Liver (tissue), 9 donors: ENCODE measurements around the gene FAP. TPM values are rescaled to one million over a fixed set of nuclear protein-coding genes. Genes with fewer than 3 reads are reported as not detected.

Source experiments
- DNase-seq: peaks from one replicate; pipeline ENCODE4 v3.0.0-alpha.2; 2017; ENCODE audit warnings: low spot score
- H3K27ac ChIP-seq, 2 donors: one replicate each; pipeline ENCODE4 v1.7.0; 2013; ENCODE audit warnings: inconsistent platforms in 2 of 2, low read length in 2 of 2, control low read depth in 1 of 2, low read depth in 1 of 2, mild to moderate bottlenecking in 1 of 2
- H3K27me3 ChIP-seq, 4 donors: one replicate each; pipeline versions ENCODE4 v1.6.1 to v1.7.0; 2013; ENCODE audit warnings: low read length in 3 of 4, inconsistent platforms in 1 of 4, mild to moderate bottlenecking in 1 of 4, moderate library complexity in 1 of 4; ENCODE audit not compliant: control insufficient read depth in 4 of 4, insufficient read depth in 4 of 4
- H3K36me3 ChIP-seq, 4 donors: one replicate each; pipeline versions ENCODE4 v1.6.1 to v1.7.0; 2013; ENCODE audit warnings: low read length in 3 of 4, mild to moderate bottlenecking in 3 of 4, low read depth in 1 of 4, moderate library complexity in 1 of 4; ENCODE audit not compliant: control insufficient read depth in 4 of 4, insufficient read depth in 3 of 4
- H3K4me1 ChIP-seq, 4 donors: one replicate each; pipeline versions ENCODE4 v1.6.1 to v1.7.0; 2013; ENCODE audit warnings: low read length in 3 of 4, mild to moderate bottlenecking in 3 of 4, moderate library complexity in 1 of 4; ENCODE audit not compliant: control insufficient read depth in 4 of 4, insufficient read depth in 4 of 4
- H3K4me3 ChIP-seq, 3 donors: one replicate each; pipeline versions ENCODE4 v1.6.1 to v1.7.0; 2013; ENCODE audit warnings: low read length in 3 of 3, control low read depth in 1 of 3, low read depth in 1 of 3, mild to moderate bottlenecking in 1 of 3
- H3K9ac ChIP-seq, 2 donors: one replicate each; pipeline ENCODE4 v1.7.0; 2013; ENCODE audit warnings: low read length in 2 of 2, mild to moderate bottlenecking in 2 of 2, moderate library complexity in 2 of 2, control low read depth in 1 of 2, low read depth in 1 of 2
- H3K9me3 ChIP-seq, 4 donors: one replicate each; pipeline versions ENCODE4 v1.6.1 to v1.7.0; 2013; ENCODE audit warnings: low read length in 3 of 4; ENCODE audit not compliant: control insufficient read depth in 4 of 4
- CTCF ChIP-seq: fragments of 150-350 bp; IDR thresholded peaks from 2 replicates; pipeline ENCODE4 v1.5.1; 2017; ENCODE audit warnings: improper control_type of control experiment, low read depth, low read length; ENCODE audit not compliant: missing input control
- EGR1 ChIP-seq, 2 donors: IDR thresholded peaks; 2 replicates each; pipeline ENCODE4 v1.6.1; 2016 to 2018; ENCODE audit warnings: antibody characterized with exemption in 2 of 2, low read depth in 2 of 2
- FOXA1 ChIP-seq: IDR thresholded peaks from 2 replicates; pipeline ENCODE4 v1.6.1; 2016; ENCODE audit warnings: antibody characterized with exemption
- FOXA2 ChIP-seq: IDR thresholded peaks from 2 replicates; pipeline ENCODE4 v1.6.1; 2016; ENCODE audit warnings: antibody characterized with exemption
- GABPA ChIP-seq, 2 donors: IDR thresholded peaks in 1 of 2; conservative IDR thresholded peaks in 1 of 2; 2 replicates each; pipeline ENCODE4 v1.6.1; 2016; ENCODE audit warnings: antibody characterized with exemption in 2 of 2, mild to moderate bottlenecking in 1 of 2, moderate library complexity in 1 of 2
- HNF4G ChIP-seq: IDR thresholded peaks from 2 replicates; pipeline ENCODE4 v1.6.1; 2016; ENCODE audit warnings: antibody characterized with exemption
- JUND ChIP-seq, 2 donors: IDR thresholded peaks; 2 replicates each; pipeline ENCODE4 v1.6.1; 2016; ENCODE audit warnings: antibody characterized with exemption in 2 of 2
- MAX ChIP-seq: IDR thresholded peaks from 2 replicates; pipeline ENCODE4 v1.6.1; 2016; ENCODE audit warnings: antibody characterized with exemption
- NR2F2 ChIP-seq: IDR thresholded peaks from 2 replicates; pipeline ENCODE4 v1.6.1; 2016; ENCODE audit warnings: antibody characterized with exemption
- RAD21 ChIP-seq, 2 donors: IDR thresholded peaks; 2 replicates each; pipeline ENCODE4 v1.6.1; 2016; ENCODE audit warnings: antibody characterized with exemption in 2 of 2, mild to moderate bottlenecking in 2 of 2
- RXRA ChIP-seq, 2 donors: IDR thresholded peaks; 2 replicates each; pipeline ENCODE4 v1.6.1; 2017 to 2018; ENCODE audit warnings: antibody characterized with exemption in 2 of 2, mild to moderate bottlenecking in 1 of 2
- SP1 ChIP-seq: IDR thresholded peaks from 2 replicates; pipeline ENCODE4 v1.6.1; 2018; ENCODE audit warnings: antibody characterized with exemption, mild to moderate bottlenecking
- TAF1 ChIP-seq: conservative IDR thresholded peaks from 2 replicates; pipeline ENCODE4 v1.6.1; 2016; ENCODE audit warnings: antibody characterized with exemption, mild to moderate bottlenecking
- YY1 ChIP-seq: IDR thresholded peaks from 2 replicates; pipeline ENCODE4 v1.6.1; 2016; ENCODE audit warnings: antibody characterized with exemption, mild to moderate bottlenecking
- ZBTB33 ChIP-seq: IDR thresholded peaks from 2 replicates; pipeline ENCODE4 v1.6.1; 2016; ENCODE audit warnings: antibody characterized with exemption
- WGBS: extraction: QIAGEN DNeasy Blood & Tissue Kit; methylation state at CpG from one replicate; pipeline ENCODE4 v1.1.7; 2013; 5-methylcytosine and 5-hydroxymethylcytosine counted together
- polyA plus RNA-seq, 2 donors: library from polyadenylated mRNA; stranded (reverse) in 1 of 2; unstranded in 1 of 2; fragments of 200-250 nt in 1 of 2; fragments of >200 nt in 1 of 2; fragmentation: Nextera tagmentation in 1 of 2; extraction: Ambion mirVana in 1 of 2; gene quantifications; one replicate each; pipeline versions ENCODE4 v1.2.1 to v1.2.3, GENCODE V29; 2013 to 2015
- total RNA-seq, 2 donors: library from RNA; depleted of rRNA; stranded (reverse); fragments of >200 nt; gene quantifications; one replicate each; pipeline ENCODE4 v1.2.3, GENCODE V29; 2014
- TF ChIP-seq, protein P1 (sequence below): IDR thresholded peaks from 2 replicates; pipeline ENCODE4 v1.6.1; 2016; ENCODE audit warnings: antibody characterized with exemption
- TF ChIP-seq, protein P2 (sequence below): IDR thresholded peaks from 2 replicates; pipeline ENCODE4 v1.6.1; 2016; ENCODE audit warnings: antibody characterized with exemption, mild to moderate bottlenecking
- donor health status: healthy.
- donor health status: healthy.
- donor health status: healthy.
- donor health status: healthy.
- donor health status: healthy.

Gene FAP
- total and polyA plus RNA-seq, 4 donors: 0.10 to 0.42 (median 0.23) TPM

DNA sequence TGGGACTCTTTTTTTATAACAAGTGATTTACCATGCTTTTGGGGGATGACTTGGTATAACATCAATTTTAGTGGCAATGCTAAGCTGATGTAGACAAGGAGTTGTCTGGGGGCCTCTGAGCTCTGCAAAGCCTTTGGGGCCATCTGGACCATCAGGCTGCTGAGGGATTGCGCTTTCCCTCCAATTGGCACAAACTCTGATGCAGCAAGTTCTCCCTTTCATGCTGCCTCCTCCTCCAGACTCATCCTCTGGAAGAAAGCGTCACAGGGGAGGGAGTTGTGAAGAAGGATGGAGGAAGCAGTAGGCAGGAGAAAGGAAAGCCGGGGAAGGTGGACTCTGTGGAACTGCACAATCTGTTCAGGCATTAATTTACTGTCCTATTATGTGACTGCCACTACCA, 10.2 kb upstream of the FAP start:
- Histone ChIP-seq H3K27me3 (no peaks in the 10 kb centered on the region), H3K36me3 (no peaks in the 10 kb centered on the region), H3K4me1 (no peaks in the 10 kb centered on the region), H3K27ac (no peak overlapping the region), H3K9me3 (no peaks in the 10 kb centered on the region), H3K9ac (no peak overlapping the region), H3K4me3 (no peak overlapping the region)
- 82% methylated on average over 3 of the region's 3 CpGs for WGBS
- TF ChIP-seq SP1 (no peak), FOXA1 (no peak), RAD21 (IDR thresholded peaks at IDR 0.05) (no peak), RXRA (IDR thresholded peaks at IDR 0.05) (no peak), TAF1 (no peak), YY1 (no peak), CTCF (no peak), JUND (IDR thresholded peaks at IDR 0.05) (no peak), EGR1 (IDR thresholded peaks at IDR 0.05; ENCODE audit: low read depth in 2 of 2) (no peak), ZBTB33 (no peak), GABPA (IDR thresholded peaks at IDR 0.05 in 1 of 2, conservative IDR thresholded peaks at IDR 0.05 in 1 of 2) (no peak), HNF4G (no peak), NR2F2 (no peak), FOXA2 (no peak)
- TF ChIP-seq, protein P1, sequence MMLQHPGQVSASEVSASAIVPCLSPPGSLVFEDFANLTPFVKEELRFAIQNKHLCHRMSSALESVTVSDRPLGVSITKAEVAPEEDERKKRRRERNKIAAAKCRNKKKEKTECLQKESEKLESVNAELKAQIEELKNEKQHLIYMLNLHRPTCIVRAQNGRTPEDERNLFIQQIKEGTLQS: no peak
- TF ChIP-seq, protein P2, sequence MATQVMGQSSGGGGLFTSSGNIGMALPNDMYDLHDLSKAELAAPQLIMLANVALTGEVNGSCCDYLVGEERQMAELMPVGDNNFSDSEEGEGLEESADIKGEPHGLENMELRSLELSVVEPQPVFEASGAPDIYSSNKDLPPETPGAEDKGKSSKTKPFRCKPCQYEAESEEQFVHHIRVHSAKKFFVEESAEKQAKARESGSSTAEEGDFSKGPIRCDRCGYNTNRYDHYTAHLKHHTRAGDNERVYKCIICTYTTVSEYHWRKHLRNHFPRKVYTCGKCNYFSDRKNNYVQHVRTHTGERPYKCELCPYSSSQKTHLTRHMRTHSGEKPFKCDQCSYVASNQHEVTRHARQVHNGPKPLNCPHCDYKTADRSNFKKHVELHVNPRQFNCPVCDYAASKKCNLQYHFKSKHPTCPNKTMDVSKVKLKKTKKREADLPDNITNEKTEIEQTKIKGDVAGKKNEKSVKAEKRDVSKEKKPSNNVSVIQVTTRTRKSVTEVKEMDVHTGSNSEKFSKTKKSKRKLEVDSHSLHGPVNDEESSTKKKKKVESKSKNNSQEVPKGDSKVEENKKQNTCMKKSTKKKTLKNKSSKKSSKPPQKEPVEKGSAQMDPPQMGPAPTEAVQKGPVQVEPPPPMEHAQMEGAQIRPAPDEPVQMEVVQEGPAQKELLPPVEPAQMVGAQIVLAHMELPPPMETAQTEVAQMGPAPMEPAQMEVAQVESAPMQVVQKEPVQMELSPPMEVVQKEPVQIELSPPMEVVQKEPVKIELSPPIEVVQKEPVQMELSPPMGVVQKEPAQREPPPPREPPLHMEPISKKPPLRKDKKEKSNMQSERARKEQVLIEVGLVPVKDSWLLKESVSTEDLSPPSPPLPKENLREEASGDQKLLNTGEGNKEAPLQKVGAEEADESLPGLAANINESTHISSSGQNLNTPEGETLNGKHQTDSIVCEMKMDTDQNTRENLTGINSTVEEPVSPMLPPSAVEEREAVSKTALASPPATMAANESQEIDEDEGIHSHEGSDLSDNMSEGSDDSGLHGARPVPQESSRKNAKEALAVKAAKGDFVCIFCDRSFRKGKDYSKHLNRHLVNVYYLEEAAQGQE: no peak
- no peak for DNase-seq

GRCh38 chr2:162252153-162252552, 8.9 kb upstream of the FAP start:
- WGBS: 82% methylated on average over 2 of the region's 2 CpGs
- H3K27me3 ChIP-seq: no peaks in the 10 kb centered on the region
- no peak for DNase-seq
- no peaks in the 10 kb centered on the region for H3K4me1 ChIP-seq
- no peak overlapping the region for H3K27ac ChIP-seq
- H3K36me3 ChIP-seq: no peaks in the 10 kb centered on the region
- no peak overlapping the region for H3K9ac ChIP-seq
- no peak for TF ChIP-seq YY1
- TF ChIP-seq JUND (IDR thresholded peaks at IDR 0.05): no peak
- no peak for TF ChIP-seq GABPA (IDR thresholded peaks at IDR 0.05 in 1 of 2, conservative IDR thresholded peaks at IDR 0.05 in 1 of 2)
- no peak for TF ChIP-seq RXRA (IDR thresholded peaks at IDR 0.05)
- TF ChIP-seq, protein P1: no peak
- no peak for TF ChIP-seq NR2F2
- TF ChIP-seq ZBTB33: no peak
- no peak for TF ChIP-seq MAX
- no peak for TF ChIP-seq FOXA2
- no peak for TF ChIP-seq HNF4G
- TF ChIP-seq CTCF: no peak
- TF ChIP-seq EGR1 (IDR thresholded peaks at IDR 0.05; ENCODE audit: low read depth in 2 of 2): no peak
- TF ChIP-seq FOXA1: no peak
- H3K4me3 ChIP-seq: no peak overlapping the region
- no peaks in the 10 kb centered on the region for H3K9me3 ChIP-seq
